Gastrocnemius medialis (tissue), 4 donors: ENCODE measurements around the gene BMF. TPM values are rescaled to one million over a fixed set of nuclear protein-coding genes. Genes with fewer than 3 reads are reported as not detected.

Experiments
- ATAC-seq, 2 donors: fragments of 150-250 bp; one replicate each; pipeline ENCODE4 v1.9.1; 2016
- DNase-seq, 2 donors: peaks; one replicate each; pipeline ENCODE4 v3.0.0-alpha.2; 2019
- H3K27ac ChIP-seq, 4 donors: fragments of 200-600 bp; sonication (generic); 1 replicate in 1 of 4; 2 replicates in 3 of 4; pipeline ENCODE4 v1.5.1; 2016 to 2018; ENCODE audit warnings: mild to moderate bottlenecking in 2 of 4, moderate library complexity in 1 of 4
- H3K27me3 ChIP-seq, 3 donors: fragments of 200-600 bp; sonication (generic) in 2 of 3; 1 replicate in 1 of 3; 2 replicates in 2 of 3; pipeline versions ENCODE4 v1.5.1 to v1.6.0; 2016 to 2019; ENCODE audit warnings: mild to moderate bottlenecking in 1 of 3, moderate library complexity in 1 of 3
- H3K36me3 ChIP-seq, 2 donors: fragments of 200-600 bp; sonication (generic) in 1 of 2; one replicate each; pipeline ENCODE4 v1.5.1; 2017 to 2018
- H3K4me1 ChIP-seq, 2 donors: fragments of 200-600 bp; sonication (generic) in 1 of 2; one replicate each; pipeline ENCODE4 v1.5.1; 2016 to 2017; ENCODE audit warnings: mild to moderate bottlenecking in 2 of 2
- H3K4me3 ChIP-seq, 4 donors: fragments of 200-600 bp; sonication (generic) in 3 of 4; 1 replicate in 1 of 4; 2 replicates in 3 of 4; pipeline ENCODE4 v1.5.1; 2016 to 2019; ENCODE audit warnings: mild to moderate bottlenecking in 2 of 4
- H3K9me3 ChIP-seq, 3 donors: fragments of 200-600 bp; sonication (generic) in 2 of 3; 1 replicate in 1 of 3; 2 replicates in 2 of 3; pipeline ENCODE4 v1.5.1; 2016 to 2019
- POLR2A ChIP-seq, 2 donors: fragments of 450-650 bp; IDR thresholded peaks; one replicate each; pipeline ENCODE4 v1.6.1; 2017; ENCODE audit warnings: antibody characterized with exemption in 2 of 2, mild to moderate bottlenecking in 2 of 2, moderate library complexity in 2 of 2
- in situ Hi-C, 4 donors: fragments of 200-750 bp; cut with MboI; loops; one replicate each; pipeline versions ENCODE4 v1.15.0 to v1.8.0; 2017; ENCODE audit warnings: low sequenced_read_pairs in 4 of 4
- intact Hi-C: fragments of 100-400 bp; cut with DNase I; formaldehyde crosslinking; loops from one replicate; pipeline ENCODE4 v1.15.1; 2023; ENCODE audit warnings: low total_unique reads
- total RNA-seq, 4 donors: library from RNA; depleted of rRNA; stranded (reverse); fragments of >200 nt; gene quantifications; one replicate each; pipeline versions ENCODE4 v1.1.0 to v1.2.3, GENCODE V29; 2016
- TF ChIP-seq, protein P1 (sequence below), 5 experiments: fragments of 450-650 bp in 3 of 5; fragments of 200-600 bp in 2 of 5; sonication (generic) in 2 of 5; IDR thresholded peaks in 4 of 5; conservative IDR thresholded peaks in 1 of 5; 1 replicate in 4 of 5; 2 replicates in 1 of 5; pipeline ENCODE4 v1.5.1; 2016 to 2019; ENCODE audit warnings: antibody characterized with exemption in 5 of 5, mild to moderate bottlenecking in 3 of 5, moderate library complexity in 3 of 5

The BMF gene
- total RNA-seq, 4 donors from 2014 or later: 0.82 to 11.6 (median 3.2) TPM

DNA sequence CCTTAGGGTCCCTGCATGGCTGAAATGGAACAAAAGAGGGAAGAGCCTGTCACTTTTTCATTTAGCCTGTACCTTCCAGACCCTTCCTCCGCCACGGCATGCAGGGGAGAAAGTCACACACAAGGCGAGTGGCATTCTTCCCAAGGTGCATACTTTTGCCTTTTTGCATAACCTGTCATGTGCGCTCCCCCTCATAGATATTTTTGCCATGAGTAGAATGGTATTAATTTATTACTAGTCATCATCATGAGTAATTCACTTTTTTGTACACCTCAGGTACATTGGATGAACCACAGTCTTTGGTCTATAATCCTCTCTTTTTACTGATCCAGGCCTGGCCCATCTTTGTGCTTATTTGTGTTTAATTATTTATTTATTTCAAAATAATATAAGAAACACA, 43.3 kb upstream of the BMF start:
- in situ Hi-C loops (no loop called here), intact Hi-C loops (loop anchor here (2.0 kb wide), 1 partner anchor 83 kb away; no protein-coding TSS in a partner anchor)
- Histone ChIP-seq H3K27ac (peak overlapping the region in 1 of 4 donors; percentile 83), H3K9me3 (no peaks in the 10 kb centered on the region), H3K27me3 (no peaks in the 10 kb centered on the region), H3K4me1 (peaks cover 18 to 22% of the 10 kb centered on the region in 2 donors), H3K4me3 (no peak overlapping the region), H3K36me3 (no peaks in the 10 kb centered on the region)
- TF ChIP-seq POLR2A (IDR thresholded peaks at IDR 0.05): no peak
- TF ChIP-seq, protein P1, sequence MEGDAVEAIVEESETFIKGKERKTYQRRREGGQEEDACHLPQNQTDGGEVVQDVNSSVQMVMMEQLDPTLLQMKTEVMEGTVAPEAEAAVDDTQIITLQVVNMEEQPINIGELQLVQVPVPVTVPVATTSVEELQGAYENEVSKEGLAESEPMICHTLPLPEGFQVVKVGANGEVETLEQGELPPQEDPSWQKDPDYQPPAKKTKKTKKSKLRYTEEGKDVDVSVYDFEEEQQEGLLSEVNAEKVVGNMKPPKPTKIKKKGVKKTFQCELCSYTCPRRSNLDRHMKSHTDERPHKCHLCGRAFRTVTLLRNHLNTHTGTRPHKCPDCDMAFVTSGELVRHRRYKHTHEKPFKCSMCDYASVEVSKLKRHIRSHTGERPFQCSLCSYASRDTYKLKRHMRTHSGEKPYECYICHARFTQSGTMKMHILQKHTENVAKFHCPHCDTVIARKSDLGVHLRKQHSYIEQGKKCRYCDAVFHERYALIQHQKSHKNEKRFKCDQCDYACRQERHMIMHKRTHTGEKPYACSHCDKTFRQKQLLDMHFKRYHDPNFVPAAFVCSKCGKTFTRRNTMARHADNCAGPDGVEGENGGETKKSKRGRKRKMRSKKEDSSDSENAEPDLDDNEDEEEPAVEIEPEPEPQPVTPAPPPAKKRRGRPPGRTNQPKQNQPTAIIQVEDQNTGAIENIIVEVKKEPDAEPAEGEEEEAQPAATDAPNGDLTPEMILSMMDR (IDR thresholded peaks at IDR 0.05 in 4 of 5, conservative IDR thresholded peaks at IDR 0.05 in 1 of 5): no peak
- DNase-seq (no peak), ATAC-seq (no peak)

DNA sequence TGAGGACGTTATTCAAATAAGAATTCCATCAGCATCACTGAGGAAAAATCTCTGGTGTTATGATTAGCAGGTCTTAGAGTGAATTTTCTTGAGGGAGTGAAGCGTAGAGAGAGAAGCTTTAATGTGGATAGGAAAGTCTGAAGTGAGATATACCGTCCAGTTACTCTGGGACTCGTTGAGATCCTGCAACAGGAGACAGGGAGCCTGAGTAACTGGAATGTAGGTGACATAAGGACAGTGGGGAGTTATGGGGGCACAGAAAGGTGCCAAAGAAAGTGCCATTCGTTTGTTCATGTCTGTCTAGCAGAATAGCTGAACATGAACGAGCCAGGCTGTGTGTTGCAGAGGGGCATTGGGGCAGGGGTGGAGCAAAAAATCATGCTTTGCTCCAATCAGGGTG, 42.8 kb upstream of the BMF start:
- Histone ChIP-seq H3K4me1 (peaks cover 18 to 22% of the 10 kb centered on the region in 2 donors), H3K9me3 (no peaks in the 10 kb centered on the region), H3K27me3 (no peaks in the 10 kb centered on the region), H3K27ac (peak overlapping the region in 3 of 4 donors; percentile 61 to 83 (median 77)), H3K36me3 (no peaks in the 10 kb centered on the region), H3K4me3 (no peak overlapping the region)
- peak in 1 of 2 donors; percentile 47 for ATAC-seq
- no peak for DNase-seq
- intact Hi-C loops (loop anchor here (2.0 kb wide), 1 partner anchor 83 kb away; no protein-coding TSS in a partner anchor), in situ Hi-C loops (no loop called here)
- TF ChIP-seq, protein P1 (IDR thresholded peaks at IDR 0.05 in 4 of 5, conservative IDR thresholded peaks at IDR 0.05 in 1 of 5): no peak
- no peak for TF ChIP-seq POLR2A (IDR thresholded peaks at IDR 0.05)

DNA sequence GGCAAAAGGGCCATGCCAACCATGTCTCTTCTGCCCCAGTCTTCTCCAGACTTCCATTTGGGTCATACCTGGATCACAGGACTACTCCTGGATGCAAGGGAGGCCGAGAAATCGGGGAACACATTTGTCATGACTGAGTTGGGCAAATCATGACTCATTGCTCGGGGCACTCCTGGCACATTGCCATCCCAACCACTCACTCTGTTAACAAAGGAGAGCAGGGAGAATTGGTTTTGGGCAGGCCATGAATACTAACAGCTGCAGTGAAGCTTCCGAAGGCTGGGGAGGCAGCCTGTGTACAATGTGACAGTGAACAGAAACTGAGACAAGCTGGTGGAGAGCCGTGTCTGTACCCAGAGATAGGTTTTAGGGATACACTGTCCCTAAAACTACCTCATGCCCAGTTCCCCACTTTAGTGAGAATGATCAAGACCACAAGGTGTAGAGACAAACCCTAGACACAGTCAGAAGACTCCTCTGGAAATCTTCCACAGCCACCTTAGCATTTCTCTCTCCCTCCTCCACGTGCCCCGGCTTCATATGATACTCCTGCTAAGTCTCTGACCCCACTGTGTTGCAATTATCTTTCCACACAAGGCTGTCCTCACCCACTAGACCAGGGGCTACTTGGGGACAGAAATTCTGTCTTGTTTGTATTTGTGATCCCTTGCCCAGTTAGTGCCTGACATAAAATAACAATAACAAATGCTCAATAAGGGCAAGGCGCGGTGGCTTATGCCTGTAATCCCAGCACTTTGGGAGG, 41.7 kb upstream of the BMF start:
- H3K27ac ChIP-seq: peak overlapping the region; percentile 61 to 83 (median 78)
- no peaks in the 10 kb centered on the region for H3K27me3 ChIP-seq
- H3K4me3 ChIP-seq: no peak overlapping the region
- H3K36me3 ChIP-seq: no peaks in the 10 kb centered on the region
- peaks cover 18 to 22% of the 10 kb centered on the region in 2 donors for H3K4me1 ChIP-seq
- intact Hi-C loops (loop anchor here (1.0 to 2.0 kb wide), 2 partner anchors 42 to 82 kb away; partner anchors contain the start of gene BMF), in situ Hi-C loops (no loop called here)
- peak; percentile 96 to 97 for ATAC-seq
- H3K9me3 ChIP-seq: no peaks in the 10 kb centered on the region
- DNase-seq: peak; percentile 64 to 82
- TF ChIP-seq POLR2A (IDR thresholded peaks at IDR 0.05): no peak
- TF ChIP-seq, protein P1 (IDR thresholded peaks at IDR 0.05 in 4 of 5, conservative IDR thresholded peaks at IDR 0.05 in 1 of 5): no peak

DNA sequence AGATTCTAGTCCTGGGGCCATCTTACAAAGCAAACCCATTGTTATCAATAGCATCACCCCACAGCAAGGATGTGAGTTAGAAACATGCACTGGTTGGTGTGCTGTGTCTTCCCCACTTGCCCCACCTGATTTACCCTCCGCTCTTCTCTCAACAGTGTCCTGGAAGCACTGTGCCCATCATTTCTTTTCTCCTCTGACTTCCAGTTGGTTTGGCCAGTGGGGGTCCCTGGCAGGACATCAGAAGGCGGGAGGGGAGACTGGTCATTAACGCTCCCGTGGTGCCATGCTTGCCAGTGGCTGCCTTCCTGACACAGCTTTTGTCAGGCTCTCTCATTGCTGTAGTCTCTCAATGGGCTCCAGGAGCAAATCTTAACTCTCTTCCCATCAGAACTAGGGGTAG, 40.7 kb upstream of the BMF start:
- DNase-seq (no peak), ATAC-seq (no peak)
- intact Hi-C loops: no loop called here
- Histone ChIP-seq H3K36me3 (no peaks in the 10 kb centered on the region), H3K27ac (peak overlapping the region in 1 of 4 donors; percentile 77), H3K9me3 (no peaks in the 10 kb centered on the region), H3K27me3 (no peaks in the 10 kb centered on the region), H3K4me3 (no peak overlapping the region), H3K4me1 (peaks cover 18 to 22% of the 10 kb centered on the region in 2 donors)
- in situ Hi-C loops: loop anchor here in 1 of 4 donors (25.0 kb wide), 1 partner anchor 362 kb away; the partner anchor contains the start of gene FSIP1
- TF ChIP-seq POLR2A (IDR thresholded peaks at IDR 0.05): no peak
- TF ChIP-seq, protein P1 (IDR thresholded peaks at IDR 0.05 in 4 of 5, conservative IDR thresholded peaks at IDR 0.05 in 1 of 5): no peak
